CD4-positive, alpha-beta T cell (primary cell): ENCODE measurements around the gene CACNA1H. TPM values are rescaled to one million over a fixed set of nuclear protein-coding genes. Genes with fewer than 3 reads are reported as not detected.

ENCODE experiments used
- ATAC-seq: fragments of 200-7000 bp; cut with Tn5 transposase; one replicate; pipeline ENCODE4 v1.10.0; 2022; ENCODE audit warnings: mild to moderate bottlenecking; ENCODE audit not compliant: poor library complexity
- CTCF ChIA-PET: fragments of 350-600 bp; sonication (Branson Sonifier 250); formaldehyde crosslinking; loops from one replicate; lab custom pipeline; 2021; ENCODE audit warnings: antibody characterized with exemption, inconsistent platforms; lab: Charles Lee
- POLR2A ChIA-PET: fragments of 350-600 bp; sonication (Branson Sonifier 250); formaldehyde crosslinking; loops from one replicate; lab custom pipeline; 2021; ENCODE audit warnings: antibody characterized with exemption, inconsistent platforms; lab: Charles Lee
- DNase-seq, 14 experiments: peaks; one replicate each; pipeline ENCODE4 v3.0.0-alpha.2; 2013 to 2020; ENCODE audit warnings: mixed read lengths in 2 of 14
- H3K27ac ChIP-seq, 2 donors: one replicate each; pipeline versions ENCODE4 v1.5.1 to v1.7.0; 2013; ENCODE audit warnings: low read length in 2 of 2, low read depth in 1 of 2, mild to moderate bottlenecking in 1 of 2
- H3K27me3 ChIP-seq, 2 experiments: 1 replicate in 1 of 2; 2 replicates in 1 of 2; pipeline versions ENCODE4 v1.6.1 to v1.7.0; 2013; ENCODE audit warnings: low read length in 2 of 2, control low read depth in 1 of 2, mild to moderate bottlenecking in 1 of 2, moderate library complexity in 1 of 2; ENCODE audit not compliant: insufficient read depth in 2 of 2, control insufficient read depth in 1 of 2
- H3K36me3 ChIP-seq: one replicate; pipeline ENCODE4 v1.6.1; 2013; ENCODE audit warnings: low read length, control low read depth; ENCODE audit not compliant: insufficient read depth
- H3K4me1 ChIP-seq: one replicate; pipeline ENCODE4 v1.6.1; 2013; ENCODE audit warnings: low read length, control low read depth; ENCODE audit not compliant: insufficient read depth
- H3K4me3 ChIP-seq: one replicate; pipeline ENCODE4 v1.5.1; 2013; ENCODE audit warnings: mild to moderate bottlenecking, low read length, moderate library complexity
- H3K9me3 ChIP-seq, 2 experiments: 1 replicate in 1 of 2; 2 replicates in 1 of 2; pipeline versions ENCODE4 v1.6.1 to v1.7.0; 2013; ENCODE audit warnings: low read length in 2 of 2, mild to moderate bottlenecking in 2 of 2, control low read depth in 1 of 2, moderate library complexity in 1 of 2; ENCODE audit not compliant: control insufficient read depth in 1 of 2, insufficient read depth in 1 of 2
- H3K27ac Mint-ChIP-seq: one replicate; pipeline ENCODE4 v1.8.0; 2020; ENCODE audit warnings: mixed read lengths
- H3K27me3 Mint-ChIP-seq: one replicate; pipeline ENCODE4 v1.8.0; 2021; ENCODE audit warnings: mixed read lengths
- H3K36me3 Mint-ChIP-seq: one replicate; pipeline ENCODE4 v1.8.0; 2021; ENCODE audit warnings: low read depth, mixed read lengths
- H3K4me1 Mint-ChIP-seq: one replicate; pipeline ENCODE4 v1.8.0; 2021; ENCODE audit warnings: low read depth, mixed read lengths
- H3K4me3 Mint-ChIP-seq: one replicate; pipeline ENCODE4 v1.8.0; 2020; ENCODE audit warnings: mild to moderate bottlenecking, mixed read lengths
- H3K9me3 Mint-ChIP-seq: one replicate; pipeline ENCODE4 v1.8.0; 2020; ENCODE audit warnings: mixed read lengths
- intact Hi-C, 2 experiments: fragments of 100-400 bp; cut with DNase I in 1 of 2; cut with micrococcal nuclease in 1 of 2; formaldehyde crosslinking; loops; one replicate each; pipeline versions ENCODE4 v1.15.1 to v1.9.0; 2023 to 2025; cut with DNase I, micrococcal nuclease
- total RNA-seq, 174 experiments: library from RNA in 2 of 174; stranded (reverse) in 2 of 174; gene quantifications; one replicate each; pipeline ENCODE4 v1.2.3 and lab custom pipeline; 2021 to 2026
- TF ChIP-seq, protein P1 (sequence below): fragments of 200-600 bp; IDR thresholded peaks from one replicate; pipeline ENCODE4 v1.8.0; 2022; ENCODE audit warnings: antibody characterized with exemption, mild to moderate bottlenecking

Gene CACNA1H
- total RNA-seq, 2 experiments from 2014 or later, result 5.7 to 6.3 TPM

GRCh38 chr16:1108299-1109252 is 44.3 kb upstream of the CACNA1H start:
- ATAC-seq, result no peak
- H3K4me3 Mint-ChIP-seq, result no peak overlapping the region
- H3K27me3 Mint-ChIP-seq, result peaks cover 14% of the 10 kb centered on the region
- H3K4me1 ChIP-seq, result peaks cover 1% of the 10 kb centered on the region
- peaks cover 19 to 29% of the 10 kb centered on the region in 2 experiments for H3K27me3 ChIP-seq
- peaks cover 0 to 27% of the 10 kb centered on the region in 2 experiments for H3K9me3 ChIP-seq
- intact Hi-C loops, result no loop called here
- ChIA-PET CTCF (no interaction called here), POLR2A (no interaction called here)
- H3K27ac ChIP-seq, result no peak overlapping the region
- no peaks in the 10 kb centered on the region for H3K36me3 Mint-ChIP-seq
- no peak for DNase-seq
- H3K36me3 ChIP-seq, result no peaks in the 10 kb centered on the region
- no peaks in the 10 kb centered on the region for H3K9me3 Mint-ChIP-seq
- TF ChIP-seq, protein P1, sequence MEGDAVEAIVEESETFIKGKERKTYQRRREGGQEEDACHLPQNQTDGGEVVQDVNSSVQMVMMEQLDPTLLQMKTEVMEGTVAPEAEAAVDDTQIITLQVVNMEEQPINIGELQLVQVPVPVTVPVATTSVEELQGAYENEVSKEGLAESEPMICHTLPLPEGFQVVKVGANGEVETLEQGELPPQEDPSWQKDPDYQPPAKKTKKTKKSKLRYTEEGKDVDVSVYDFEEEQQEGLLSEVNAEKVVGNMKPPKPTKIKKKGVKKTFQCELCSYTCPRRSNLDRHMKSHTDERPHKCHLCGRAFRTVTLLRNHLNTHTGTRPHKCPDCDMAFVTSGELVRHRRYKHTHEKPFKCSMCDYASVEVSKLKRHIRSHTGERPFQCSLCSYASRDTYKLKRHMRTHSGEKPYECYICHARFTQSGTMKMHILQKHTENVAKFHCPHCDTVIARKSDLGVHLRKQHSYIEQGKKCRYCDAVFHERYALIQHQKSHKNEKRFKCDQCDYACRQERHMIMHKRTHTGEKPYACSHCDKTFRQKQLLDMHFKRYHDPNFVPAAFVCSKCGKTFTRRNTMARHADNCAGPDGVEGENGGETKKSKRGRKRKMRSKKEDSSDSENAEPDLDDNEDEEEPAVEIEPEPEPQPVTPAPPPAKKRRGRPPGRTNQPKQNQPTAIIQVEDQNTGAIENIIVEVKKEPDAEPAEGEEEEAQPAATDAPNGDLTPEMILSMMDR, result no peak
- H3K4me1 Mint-ChIP-seq, result no peaks in the 10 kb centered on the region
- no peak overlapping the region for H3K4me3 ChIP-seq
- no peak overlapping the region for H3K27ac Mint-ChIP-seq

DNA sequence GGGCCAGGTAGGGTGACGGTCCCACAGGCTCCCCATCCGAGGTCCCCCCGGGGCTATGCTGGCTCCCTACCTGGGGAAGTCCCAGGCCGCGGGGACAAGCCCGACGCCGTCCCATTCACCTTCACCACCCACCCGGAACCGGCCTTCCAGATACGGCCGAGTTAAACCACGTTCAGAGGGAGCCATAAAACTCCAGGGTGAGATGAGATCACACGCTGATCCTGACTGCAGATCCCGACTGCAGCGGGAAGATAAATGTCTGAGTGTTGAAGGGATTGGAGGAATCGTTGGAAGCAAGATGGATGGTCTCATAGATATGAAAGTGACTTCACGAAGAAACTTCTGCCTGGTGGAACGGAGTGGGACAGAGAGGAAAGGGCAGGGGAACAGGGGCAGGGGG is 43.3 kb upstream of the CACNA1H start:
- H3K27ac ChIP-seq, result no peak overlapping the region
- TF ChIP-seq, protein P1, result no peak
- ChIA-PET CTCF (no interaction called here), POLR2A (no interaction called here)
- Mint-ChIP-seq H3K9me3 (no peaks in the 10 kb centered on the region), H3K27ac (no peak overlapping the region), H3K36me3 (no peaks in the 10 kb centered on the region), H3K27me3 (peaks cover 9% of the 10 kb centered on the region), H3K4me3 (no peak overlapping the region), H3K4me1 (no peaks in the 10 kb centered on the region)
- intact Hi-C loops, result no loop called here
- DNase-seq (no peak), ATAC-seq (no peak)
- H3K4me1 ChIP-seq, result no peaks in the 10 kb centered on the region
- H3K27me3 ChIP-seq, result peaks cover 12 to 18% of the 10 kb centered on the region in 2 experiments
- H3K4me3 ChIP-seq, result no peak overlapping the region
- H3K36me3 ChIP-seq, result no peaks in the 10 kb centered on the region
- peaks cover 0 to 16% of the 10 kb centered on the region in 2 experiments for H3K9me3 ChIP-seq

- peaks cover 1 to 5% of the 10 kb centered on the region in 2 experiments for H3K27me3 ChIP-seq
- no peaks in the 10 kb centered on the region for H3K4me1 Mint-ChIP-seq
- H3K27me3 Mint-ChIP-seq, result peaks cover 5% of the 10 kb centered on the region
- no peak overlapping the region for H3K4me3 Mint-ChIP-seq
- CTCF ChIA-PET, result no interaction called here
- TF ChIP-seq, protein P1, result no peak
- H3K27ac ChIP-seq, result no peak overlapping the region
- no peak overlapping the region for H3K27ac Mint-ChIP-seq
- ATAC-seq (no peak), DNase-seq (no peak)
- H3K9me3 ChIP-seq, result peaks cover 0 to 4% of the 10 kb centered on the region in 2 experiments
- POLR2A ChIA-PET, result no interaction called here
- intact Hi-C loops, result no loop called here
- H3K36me3 Mint-ChIP-seq, result no peaks in the 10 kb centered on the region
- H3K4me1 ChIP-seq, result no peaks in the 10 kb centered on the region
- no peaks in the 10 kb centered on the region for H3K9me3 Mint-ChIP-seq
- no peak overlapping the region for H3K4me3 ChIP-seq
- H3K36me3 ChIP-seq, result no peaks in the 10 kb centered on the region
Measured at GRCh38 chr16:1112506-1113184, 40.3 kb upstream of the CACNA1H start.
